WERI-Rb-1 (cell line): Measurements from ENCODE around the gene NEK10.

Source experiments
- DNase-seq: peaks from one replicate; pipeline ENCODE4 v3.0.0-alpha.2; 2020
- H3K27ac ChIP-seq: fragments of 250-450 bp; sonication (Bioruptor Pico); 2 replicates; pipeline ENCODE4 v1.5.1; 2020; ENCODE audit warnings: mild to moderate bottlenecking, moderate library complexity
- H3K27me3 ChIP-seq: fragments of 250-450 bp; sonication (Bioruptor Pico); 2 replicates; pipeline ENCODE4 v1.5.1; 2021; ENCODE audit warnings: mild to moderate bottlenecking, low read depth, moderate library complexity; ENCODE audit not compliant: insufficient read depth, severe bottlenecking
- H3K36me3 ChIP-seq: fragments of 250-450 bp; sonication (Bioruptor Pico); 2 replicates; pipeline ENCODE4 v1.5.1; 2020; ENCODE audit warnings: mild to moderate bottlenecking, moderate library complexity
- H3K4me3 ChIP-seq: 2 replicates; pipeline ENCODE4 v1.5.1; 2011; ENCODE audit warnings: low read depth, mild to moderate bottlenecking, control low read depth, low read length
- H3K9me3 ChIP-seq: fragments of 250-450 bp; sonication (Bioruptor Pico); 2 replicates; pipeline ENCODE4 v1.5.1; 2021; ENCODE audit warnings: mild to moderate bottlenecking, moderate library complexity; ENCODE audit not compliant: severe bottlenecking
- CTCF ChIP-seq: IDR thresholded peaks from 2 replicates; pipeline ENCODE4 v1.5.1; 2011; ENCODE audit warnings: low read depth, mild to moderate bottlenecking, control low read depth, inconsistent platforms, low read length

NEK10 gene

GRCh38 chr3:27208961-27209616 lies 160.1 kb downstream of the NEK10 start:
- H3K4me3 ChIP-seq, result no peak overlapping the region
- no peak overlapping the region for H3K27ac ChIP-seq
- H3K36me3 ChIP-seq, result no peaks in the 10 kb centered on the region
- H3K27me3 ChIP-seq, result no peaks in the 10 kb centered on the region
- H3K9me3 ChIP-seq, result no peaks in the 10 kb centered on the region
- no peak for TF ChIP-seq CTCF
- no peak for DNase-seq

DNA sequence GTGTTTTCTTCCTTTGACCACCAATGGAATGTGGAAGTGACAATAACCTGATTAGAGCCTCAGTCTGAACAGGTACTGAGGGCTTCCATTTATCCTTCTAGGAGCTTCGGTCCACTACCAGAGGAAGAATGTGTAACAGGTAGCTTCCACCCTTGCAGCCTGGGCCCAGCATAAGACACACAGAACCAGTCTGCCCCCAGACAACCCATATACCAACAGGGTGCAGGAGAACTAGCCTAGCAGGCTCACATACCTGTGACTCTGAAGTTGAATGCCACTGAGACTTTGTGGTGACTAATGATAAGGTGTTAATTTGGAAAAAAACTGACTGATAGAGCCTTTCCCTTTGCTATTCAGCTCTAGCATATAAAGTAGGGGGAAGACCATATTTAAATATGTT lies 166.2 kb downstream of the NEK10 start:
- Histone ChIP-seq H3K36me3 (no peaks in the 10 kb centered on the region), H3K27me3 (no peaks in the 10 kb centered on the region), H3K9me3 (no peaks in the 10 kb centered on the region), H3K27ac (no peak overlapping the region), H3K4me3 (no peak overlapping the region)
- DNase-seq, result no peak
- TF ChIP-seq CTCF, result no peak

GRCh38 chr3:27201492-27201891 lies 167.7 kb downstream of the NEK10 start:
- no peak for DNase-seq
- Histone ChIP-seq H3K27me3 (no peaks in the 10 kb centered on the region), H3K27ac (no peak overlapping the region), H3K36me3 (no peaks in the 10 kb centered on the region), H3K4me3 (no peak overlapping the region), H3K9me3 (no peaks in the 10 kb centered on the region)
- no peak for TF ChIP-seq CTCF

- TF ChIP-seq CTCF, result no peak
- Histone ChIP-seq H3K36me3 (no peaks in the 10 kb centered on the region), H3K27me3 (no peaks in the 10 kb centered on the region), H3K9me3 (no peaks in the 10 kb centered on the region), H3K4me3 (no peak overlapping the region), H3K27ac (no peak overlapping the region)
- DNase-seq, result no peak
Measured at GRCh38 chr3:27200721-27201489, 168.3 kb downstream of the NEK10 start.

DNA sequence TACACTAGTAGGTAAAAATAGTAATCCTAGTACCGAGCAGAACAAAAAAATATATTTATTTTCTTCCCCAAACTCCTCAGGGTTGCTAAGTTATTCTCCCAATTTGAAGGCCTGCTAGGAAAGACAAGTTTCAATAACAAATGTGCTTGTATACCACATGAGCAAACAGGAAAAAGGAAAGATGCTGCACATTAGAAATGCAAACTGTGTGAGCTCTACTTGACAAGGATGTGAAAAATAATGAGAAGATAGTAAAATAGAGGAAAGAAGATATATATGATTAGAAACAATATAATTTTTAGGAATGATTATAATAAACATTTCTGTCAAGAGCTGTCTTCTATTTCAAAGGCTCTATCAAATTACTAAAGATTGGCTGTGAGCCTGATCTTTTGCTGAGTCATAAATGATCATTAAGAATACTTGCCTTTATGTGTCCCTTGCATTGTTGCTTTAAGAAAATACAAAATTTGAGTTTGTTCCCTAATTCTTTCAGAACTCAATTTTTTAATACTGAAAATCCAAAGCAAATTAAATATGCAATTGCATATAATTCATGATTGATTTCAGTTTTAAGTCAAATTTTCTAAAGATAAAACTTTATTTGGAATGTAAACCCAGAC lies 174.2 kb downstream of the NEK10 start:
- no peak for TF ChIP-seq CTCF
- no peak overlapping the region for H3K4me3 ChIP-seq
- H3K27me3 ChIP-seq, result no peaks in the 10 kb centered on the region
- DNase-seq, result no peak
- no peak overlapping the region for H3K27ac ChIP-seq
- no peaks in the 10 kb centered on the region for H3K9me3 ChIP-seq
- no peaks in the 10 kb centered on the region for H3K36me3 ChIP-seq
